Suprapubic skin (tissue), 4 donors: ENCODE results near the gene CYTH3. TPM values are rescaled to one million over a fixed set of nuclear protein-coding genes. Genes with fewer than 3 reads are reported as not detected.

Experiments used
- DNase-seq, 2 donors: peaks; one replicate each; pipeline ENCODE4 v3.0.0-alpha.2; 2019; ENCODE audit warnings: low spot score in 2 of 2
- H3K27ac ChIP-seq: fragments of 200-600 bp; sonication (generic); one replicate; pipeline ENCODE4 v1.5.1; 2019
- H3K27me3 ChIP-seq: fragments of 200-600 bp; sonication (generic); one replicate; pipeline ENCODE4 v1.5.1; 2019
- H3K36me3 ChIP-seq: fragments of 200-600 bp; sonication (generic); one replicate; pipeline ENCODE4 v1.5.1; 2019
- H3K4me1 ChIP-seq: fragments of 200-600 bp; sonication (generic); one replicate; pipeline ENCODE4 v1.5.1; 2019
- H3K4me3 ChIP-seq: fragments of 200-600 bp; sonication (generic); one replicate; pipeline ENCODE4 v1.5.1; 2019; ENCODE audit warnings: mild to moderate bottlenecking
- H3K9me3 ChIP-seq: fragments of 200-600 bp; sonication (generic); one replicate; pipeline ENCODE4 v1.5.1; 2019
- EP300 ChIP-seq: sonication (generic); formaldehyde crosslinking; IDR thresholded peaks from one replicate; pipeline ENCODE4 v1.6.1; 2017; ENCODE audit warnings: antibody characterized with exemption
- POLR2A ChIP-seq, 2 donors: fragments of 450-650 bp; IDR thresholded peaks; one replicate each; pipeline ENCODE4 v1.6.1; 2017; ENCODE audit warnings: antibody characterized with exemption in 2 of 2, mild to moderate bottlenecking in 2 of 2, moderate library complexity in 2 of 2
- POLR2AphosphoS5 ChIP-seq, 3 donors: sonication (generic); formaldehyde crosslinking; IDR thresholded peaks; one replicate each; pipeline ENCODE4 v1.6.1; 2017; ENCODE audit warnings: antibody characterized with exemption in 3 of 3
- WGBS: methylation state at CpG from one replicate; pipeline ENCODE4 v1.1.5; 2018; 5-methylcytosine and 5-hydroxymethylcytosine counted together
- total RNA-seq, 4 donors: library from RNA; depleted of rRNA; stranded (reverse); fragments of >200 nt; gene quantifications; one replicate each; pipeline ENCODE4 v1.1.0, GENCODE V29; 2016
- TF ChIP-seq, protein P1 (sequence below), 2 donors: fragments of 200-600 bp in 1 of 2; fragments of 450-650 bp in 1 of 2; sonication (generic) in 1 of 2; IDR thresholded peaks; one replicate each; pipeline ENCODE4 v1.5.1; 2016 to 2019; ENCODE audit warnings: antibody characterized with exemption in 2 of 2, mild to moderate bottlenecking in 1 of 2, moderate library complexity in 1 of 2

Gene CYTH3
- total RNA-seq, 4 donors from 2014 or later, result 29.8 to 55.7 (median 46.8) TPM

DNA sequence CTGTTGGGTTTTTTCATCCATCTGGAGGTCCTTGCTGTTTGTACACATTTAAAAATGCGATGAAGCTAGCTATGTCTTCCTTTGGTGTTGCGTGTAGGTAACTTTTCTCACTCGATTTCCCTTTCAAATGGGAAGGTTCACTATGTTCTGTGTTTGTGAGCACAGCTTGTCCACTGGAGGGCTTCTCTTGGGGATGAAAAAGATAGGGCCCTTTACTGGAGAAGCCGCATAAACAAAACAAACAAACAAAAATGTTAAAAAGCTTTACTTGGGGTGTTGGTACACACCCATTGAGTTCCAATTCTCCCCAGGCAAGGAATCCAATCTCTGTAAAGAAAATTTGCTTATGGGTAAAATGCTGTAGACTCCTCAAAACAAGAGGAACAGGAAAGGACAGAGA, 23.4 kb downstream of the CYTH3 start:
- no peak overlapping the region for H3K27ac ChIP-seq
- H3K4me1 ChIP-seq, result peaks cover 29% of the 10 kb centered on the region
- DNase-seq, result no peak
- no peak overlapping the region for H3K4me3 ChIP-seq
- no peak for TF ChIP-seq EP300
- TF ChIP-seq POLR2A (IDR thresholded peaks at IDR 0.05), result no peak
- TF ChIP-seq POLR2AphosphoS5 (IDR thresholded peaks at IDR 0.05), result no peak
- TF ChIP-seq, protein P1, sequence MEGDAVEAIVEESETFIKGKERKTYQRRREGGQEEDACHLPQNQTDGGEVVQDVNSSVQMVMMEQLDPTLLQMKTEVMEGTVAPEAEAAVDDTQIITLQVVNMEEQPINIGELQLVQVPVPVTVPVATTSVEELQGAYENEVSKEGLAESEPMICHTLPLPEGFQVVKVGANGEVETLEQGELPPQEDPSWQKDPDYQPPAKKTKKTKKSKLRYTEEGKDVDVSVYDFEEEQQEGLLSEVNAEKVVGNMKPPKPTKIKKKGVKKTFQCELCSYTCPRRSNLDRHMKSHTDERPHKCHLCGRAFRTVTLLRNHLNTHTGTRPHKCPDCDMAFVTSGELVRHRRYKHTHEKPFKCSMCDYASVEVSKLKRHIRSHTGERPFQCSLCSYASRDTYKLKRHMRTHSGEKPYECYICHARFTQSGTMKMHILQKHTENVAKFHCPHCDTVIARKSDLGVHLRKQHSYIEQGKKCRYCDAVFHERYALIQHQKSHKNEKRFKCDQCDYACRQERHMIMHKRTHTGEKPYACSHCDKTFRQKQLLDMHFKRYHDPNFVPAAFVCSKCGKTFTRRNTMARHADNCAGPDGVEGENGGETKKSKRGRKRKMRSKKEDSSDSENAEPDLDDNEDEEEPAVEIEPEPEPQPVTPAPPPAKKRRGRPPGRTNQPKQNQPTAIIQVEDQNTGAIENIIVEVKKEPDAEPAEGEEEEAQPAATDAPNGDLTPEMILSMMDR (IDR thresholded peaks at IDR 0.05), result no peak
- H3K36me3 ChIP-seq, result no peaks in the 10 kb centered on the region
- no peaks in the 10 kb centered on the region for H3K9me3 ChIP-seq
- no peaks in the 10 kb centered on the region for H3K27me3 ChIP-seq
- 97% methylated on average over 4 of the region's 4 CpGs for WGBS

DNA sequence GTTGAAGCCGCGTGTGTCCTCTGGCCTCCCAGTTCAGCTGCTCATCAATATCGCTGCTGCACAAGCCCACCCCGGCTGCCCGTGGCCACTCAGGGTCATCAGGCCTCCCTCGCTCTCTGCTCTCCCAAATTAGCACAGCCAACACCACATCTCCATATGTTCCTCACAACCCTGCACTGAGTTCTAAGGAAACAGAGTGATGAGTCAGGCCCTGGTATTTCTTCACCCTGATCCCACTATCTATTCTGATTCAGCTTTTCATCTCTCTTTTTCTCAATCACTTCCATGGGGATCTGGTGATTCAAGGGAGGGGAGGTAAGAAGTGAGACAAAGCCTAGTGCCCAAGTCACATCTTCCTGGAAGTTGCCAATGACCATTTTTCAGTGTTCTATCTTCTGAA, 23.8 kb downstream of the CYTH3 start:
- 84% methylated on average over 6 of the region's 6 CpGs for WGBS
- no peak for DNase-seq
- Histone ChIP-seq H3K27me3 (no peaks in the 10 kb centered on the region), H3K36me3 (no peaks in the 10 kb centered on the region), H3K4me3 (no peak overlapping the region), H3K4me1 (peaks cover 29% of the 10 kb centered on the region), H3K27ac (no peak overlapping the region), H3K9me3 (no peaks in the 10 kb centered on the region)
- TF ChIP-seq, protein P1 (IDR thresholded peaks at IDR 0.05), result no peak
- no peak for TF ChIP-seq POLR2A (IDR thresholded peaks at IDR 0.05)
- TF ChIP-seq POLR2AphosphoS5 (IDR thresholded peaks at IDR 0.05), result no peak
- TF ChIP-seq EP300, result no peak

DNA sequence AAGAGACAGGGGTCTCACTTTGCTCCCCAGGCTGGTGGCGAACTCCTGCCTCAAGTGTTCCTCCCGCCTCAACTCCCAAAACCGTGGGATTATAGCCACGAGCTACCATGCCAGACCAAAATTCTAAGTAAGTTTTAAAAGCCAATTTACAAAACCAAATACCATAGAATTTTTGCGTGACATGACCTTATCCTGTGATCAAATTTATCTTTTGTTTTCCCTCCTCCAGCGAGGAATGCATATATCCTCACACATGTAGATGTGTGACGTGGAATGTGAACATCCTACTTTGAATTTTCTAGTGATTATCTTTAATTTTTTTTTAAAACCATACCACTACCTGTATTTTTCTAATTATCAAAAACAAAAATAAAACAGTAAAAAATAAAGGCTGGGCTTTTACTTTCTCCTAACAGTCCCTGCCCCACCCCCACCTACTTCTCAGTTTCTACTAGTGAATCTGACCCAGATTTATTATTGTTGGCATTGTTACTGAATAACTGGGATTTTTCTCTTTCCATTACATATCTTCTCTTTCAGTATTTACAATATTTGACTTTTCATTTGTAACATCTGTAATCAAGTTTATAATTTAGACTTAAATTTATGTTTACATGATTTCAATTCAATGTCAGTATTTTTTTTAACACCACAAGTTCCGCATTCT, 26.0 kb downstream of the CYTH3 start:
- H3K4me1 ChIP-seq, result peaks cover 17% of the 10 kb centered on the region
- WGBS, result 89% methylated on average over 8 of the region's 8 CpGs

DNA sequence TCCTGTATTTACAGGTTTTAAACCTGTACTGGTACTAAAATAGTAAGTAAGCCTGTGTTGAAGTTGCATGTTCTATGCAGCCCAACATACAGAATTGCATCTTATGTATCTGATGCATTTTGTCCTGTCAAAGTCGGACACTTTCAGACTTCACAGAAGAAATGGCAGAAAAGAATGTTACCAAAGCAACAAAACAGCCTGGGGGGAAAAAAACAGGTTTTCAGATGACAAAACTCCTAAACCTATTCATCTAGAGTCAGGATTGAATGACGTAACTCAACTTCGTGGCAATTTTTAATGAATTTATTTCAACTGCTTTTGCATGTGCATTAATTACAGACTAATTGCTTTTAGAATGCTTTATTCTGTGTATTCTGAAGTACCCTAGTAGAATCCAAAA, 28.4 kb downstream of the CYTH3 start:
- 69% methylated on average over 3 of the region's 3 CpGs for WGBS
- no peak overlapping the region for H3K4me3 ChIP-seq

More for the DNA sequence above, 26.0 kb downstream of the CYTH3 start:
- Histone ChIP-seq H3K36me3 (no peaks in the 10 kb centered on the region), H3K9me3 (no peaks in the 10 kb centered on the region), H3K4me3 (no peak overlapping the region), H3K27me3 (no peaks in the 10 kb centered on the region), H3K27ac (no peak overlapping the region)
- TF ChIP-seq POLR2AphosphoS5 (IDR thresholded peaks at IDR 0.05) (no peak), POLR2A (IDR thresholded peaks at IDR 0.05) (no peak), EP300 (no peak)
- TF ChIP-seq, protein P1 (IDR thresholded peaks at IDR 0.05), result no peak
- no peak for DNase-seq

DNA sequence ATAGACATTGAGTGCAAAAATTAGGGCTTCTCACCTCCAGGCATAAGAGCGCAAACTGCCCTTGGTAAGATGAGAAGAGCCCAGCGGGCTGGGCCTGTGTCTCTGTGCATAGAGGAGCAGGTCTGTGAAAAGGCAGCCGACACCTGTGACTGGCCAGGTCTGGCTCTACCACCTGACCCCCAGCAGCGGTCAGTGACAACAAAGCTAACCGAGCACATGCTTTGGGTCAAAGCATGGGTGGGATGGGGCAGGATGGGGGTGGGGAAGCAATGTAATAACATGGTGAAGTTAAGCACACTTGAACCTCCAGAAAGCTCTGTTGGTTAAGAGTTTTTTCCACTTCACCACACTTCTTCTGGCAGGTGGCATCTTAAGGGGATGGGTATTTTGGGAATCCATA, 29.3 kb downstream of the CYTH3 start:
- WGBS, result 100% methylated on average over 5 of the region's 5 CpGs
- DNase-seq, result no peak

More for the DNA sequence above, 28.4 kb downstream of the CYTH3 start:
- no peaks in the 10 kb centered on the region for H3K27me3 ChIP-seq
- no peak for TF ChIP-seq POLR2AphosphoS5 (IDR thresholded peaks at IDR 0.05)
- TF ChIP-seq EP300, result no peak
- no peaks in the 10 kb centered on the region for H3K36me3 ChIP-seq
- no peak overlapping the region for H3K27ac ChIP-seq
- DNase-seq, result no peak
- no peaks in the 10 kb centered on the region for H3K9me3 ChIP-seq
- peaks cover 5% of the 10 kb centered on the region for H3K4me1 ChIP-seq

DNA sequence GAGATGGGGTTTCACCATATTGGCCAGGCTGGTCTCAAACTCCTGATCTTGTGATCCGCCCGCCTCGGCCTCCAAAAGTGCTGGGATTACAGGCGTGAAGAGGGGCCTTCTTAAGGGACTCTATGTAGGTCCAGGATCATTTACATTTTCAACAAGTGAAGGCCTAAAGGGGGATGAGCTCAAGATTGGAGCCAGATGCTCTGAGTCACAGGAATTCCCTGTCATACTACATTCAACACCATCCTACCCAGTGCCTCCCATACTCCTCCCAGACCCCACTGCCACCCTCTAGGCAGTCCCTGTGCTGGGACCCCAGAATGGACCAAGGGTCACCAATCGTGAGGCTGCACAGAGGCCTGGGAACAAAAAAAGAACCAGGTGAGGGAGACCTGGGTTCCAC, 29.9 kb downstream of the CYTH3 start:
- Histone ChIP-seq H3K27me3 (no peaks in the 10 kb centered on the region), H3K36me3 (no peaks in the 10 kb centered on the region), H3K4me3 (no peak overlapping the region), H3K4me1 (peaks cover 5% of the 10 kb centered on the region), H3K27ac (no peak overlapping the region), H3K9me3 (no peaks in the 10 kb centered on the region)
- no peak for DNase-seq
- WGBS, result 98% methylated on average over 5 of the region's 5 CpGs
- TF ChIP-seq POLR2A (IDR thresholded peaks at IDR 0.05) (no peak), EP300 (no peak), POLR2AphosphoS5 (IDR thresholded peaks at IDR 0.05) (no peak)
- TF ChIP-seq, protein P1 (IDR thresholded peaks at IDR 0.05), result no peak

More for the DNA sequence above, 29.3 kb downstream of the CYTH3 start:
- Histone ChIP-seq H3K4me3 (no peak overlapping the region), H3K27ac (no peak overlapping the region), H3K4me1 (peaks cover 5% of the 10 kb centered on the region), H3K27me3 (no peaks in the 10 kb centered on the region), H3K9me3 (no peaks in the 10 kb centered on the region), H3K36me3 (no peaks in the 10 kb centered on the region)
- TF ChIP-seq POLR2A (IDR thresholded peaks at IDR 0.05) (no peak), EP300 (no peak)
